T-helper 2 cell treated with Interferon-gamma antibody and Interleukin-4, amounts not matched to agents 5 μg/mL and 100 μg/mL, for 36 hours (primary cell): ENCODE measurements around the gene SFSWAP.
A peak's percentile ranks its signal among the peaks of the same experiment; 100 is the strongest.
"Not testable (repeated sequence)": the region's sequence is repeated elsewhere in the genome, so short reads cannot be mapped to it uniquely, and the experiment has no call there.

Source experiments
- DNase-seq: peaks from one replicate; pipeline ENCODE4 v3.0.0; 2021; ENCODE audit warnings: low spot score
- H3K27ac Mint-ChIP-seq: one replicate; pipeline ENCODE4 v1.8.0; 2021; ENCODE audit warnings: mild to moderate bottlenecking, mixed read lengths
- H3K27me3 Mint-ChIP-seq: one replicate; pipeline ENCODE4 v1.8.0; 2021; ENCODE audit warnings: low read depth, mixed read lengths
- H3K36me3 Mint-ChIP-seq: one replicate; pipeline ENCODE4 v1.8.0; 2021; ENCODE audit warnings: low read depth, mixed read lengths
- H3K4me1 Mint-ChIP-seq: one replicate; pipeline ENCODE4 v1.8.0; 2021; ENCODE audit warnings: low read depth, mixed read lengths
- H3K4me3 Mint-ChIP-seq: one replicate; pipeline ENCODE4 v1.8.0; 2022; ENCODE audit warnings: mild to moderate bottlenecking, moderate library complexity, mixed read lengths
- H3K9me3 Mint-ChIP-seq: one replicate; pipeline ENCODE4 v1.8.0; 2021; ENCODE audit warnings: mixed read lengths

Gene SFSWAP

GRCh38 chr12:131702573-131702877 is 8.4 kb upstream of the SFSWAP start:
- Mint-ChIP-seq H3K27me3 (peaks cover 8% of the 10 kb centered on the region), H3K4me1 (peaks cover 11% of the 10 kb centered on the region), H3K4me3 (no peak overlapping the region), H3K27ac (no peak overlapping the region), H3K36me3 (peaks cover 2% of the 10 kb centered on the region), H3K9me3 (peaks cover 13% of the 10 kb centered on the region)
- DNase-seq: no peak

- H3K4me3 Mint-ChIP-seq: peak overlapping the region; percentile 34
- no peak for DNase-seq
- H3K4me1 Mint-ChIP-seq: peaks cover 11% of the 10 kb centered on the region
- H3K27ac Mint-ChIP-seq: no peak overlapping the region
- H3K9me3 Mint-ChIP-seq: peaks cover 13% of the 10 kb centered on the region
- peaks cover 8% of the 10 kb centered on the region for H3K27me3 Mint-ChIP-seq
- peaks cover 2% of the 10 kb centered on the region for H3K36me3 Mint-ChIP-seq
These were observed 7.7 kb upstream of the SFSWAP start for GRCh38 chr12:131703161-131703560.

- H3K4me3 Mint-ChIP-seq: no peak overlapping the region
- H3K27ac Mint-ChIP-seq: no peak overlapping the region
- peaks cover 20% of the 10 kb centered on the region for H3K9me3 Mint-ChIP-seq
- peaks cover 11% of the 10 kb centered on the region for H3K4me1 Mint-ChIP-seq
- H3K36me3 Mint-ChIP-seq: peaks cover 3% of the 10 kb centered on the region
- DNase-seq: no peak
- peaks cover 4% of the 10 kb centered on the region for H3K27me3 Mint-ChIP-seq
These were observed 6.4 kb upstream of the SFSWAP start for GRCh38 chr12:131704509-131704908.

GRCh38 chr12:131706709-131707108 is 4.2 kb upstream of the SFSWAP start:
- not testable (repeated sequence) for H3K27ac Mint-ChIP-seq, H3K4me3 Mint-ChIP-seq
- H3K4me1 Mint-ChIP-seq: peaks cover 17% of the 10 kb centered on the region

DNA sequence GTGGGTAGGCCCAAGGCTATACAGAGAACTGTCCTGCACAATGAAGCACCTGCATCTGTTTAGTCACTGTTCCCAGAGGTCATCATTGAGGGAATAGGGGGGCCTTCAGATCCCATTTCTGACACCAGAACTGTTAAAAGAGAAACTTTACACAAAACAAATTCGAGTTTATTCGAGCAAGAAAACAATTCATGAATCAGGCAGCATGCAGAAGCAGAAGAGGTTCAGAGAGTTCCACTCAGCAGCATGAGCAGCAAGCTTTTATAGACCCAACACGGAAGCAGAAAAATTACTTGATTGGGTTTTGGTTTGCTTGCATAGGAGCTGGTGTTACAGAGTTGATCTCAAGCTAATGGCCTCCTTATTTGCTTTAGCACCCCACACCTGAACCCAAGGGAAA is 1.7 kb upstream of the SFSWAP start:
- DNase-seq: no peak
- Mint-ChIP-seq H3K4me3 (peak overlapping the region; percentile 96), H3K27ac (peak overlapping the region; percentile 88), H3K4me1 (peaks cover 18% of the 10 kb centered on the region), H3K9me3 (peaks cover 24% of the 10 kb centered on the region), H3K27me3 (peaks cover 3% of the 10 kb centered on the region), H3K36me3 (peaks cover 15% of the 10 kb centered on the region)

More at GRCh38 chr12:131706709-131707108, 4.2 kb upstream of the SFSWAP start:
- peaks cover 24% of the 10 kb centered on the region for H3K9me3 Mint-ChIP-seq
- DNase-seq, H3K27me3 Mint-ChIP-seq, H3K36me3 Mint-ChIP-seq: not testable (repeated sequence)

DNA sequence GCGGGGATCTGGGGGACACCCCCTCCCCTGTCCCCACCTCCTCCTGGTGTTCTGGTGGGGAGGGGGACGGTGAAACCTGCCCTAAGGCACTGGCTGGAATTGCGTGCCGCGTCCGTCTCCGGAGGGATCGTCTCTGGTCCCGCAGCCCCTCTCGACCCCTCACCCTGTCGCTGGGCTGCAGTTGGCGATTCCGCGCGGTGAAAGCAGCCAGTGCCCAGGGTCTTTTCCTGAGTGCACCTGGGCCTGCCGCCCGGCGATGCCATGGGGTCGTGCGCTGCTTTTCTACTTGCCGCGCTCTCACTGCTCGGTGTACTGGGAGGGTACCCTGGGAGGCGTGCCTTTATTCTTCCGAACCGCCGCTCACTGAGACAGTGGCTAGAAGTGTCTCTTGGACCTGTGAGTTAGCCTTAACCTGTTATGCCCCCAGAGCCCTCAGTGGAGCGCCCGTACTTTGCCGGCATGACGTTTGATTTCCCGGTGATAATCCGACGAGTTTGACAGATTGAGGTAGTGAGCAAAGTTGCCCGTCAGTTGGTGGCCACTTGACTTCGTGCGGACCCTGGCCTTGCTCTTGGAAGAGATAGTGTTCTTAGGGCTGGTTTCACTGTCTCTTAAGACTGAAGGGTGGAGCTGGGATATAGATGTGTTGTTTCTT is 788 bp downstream of the SFSWAP start:
- Mint-ChIP-seq H3K27me3 (no peaks in the 10 kb centered on the region), H3K4me1 (peaks cover 18% of the 10 kb centered on the region), H3K36me3 (peaks cover 33% of the 10 kb centered on the region), H3K27ac (peak overlapping the region; percentile 88), H3K4me3 (peak overlapping the region; percentile 96), H3K9me3 (peaks cover 10% of the 10 kb centered on the region)
- DNase-seq: no peak

GRCh38 chr12:131713349-131713748 is 2.5 kb downstream of the SFSWAP start:
- Mint-ChIP-seq H3K9me3 (peaks cover 10% of the 10 kb centered on the region), H3K4me1 (peaks cover 18% of the 10 kb centered on the region), H3K27me3 (no peaks in the 10 kb centered on the region), H3K4me3 (peak overlapping the region; percentile 46), H3K27ac (no peak overlapping the region), H3K36me3 (peaks cover 40% of the 10 kb centered on the region)
- DNase-seq: no peak

GRCh38 chr12:131714759-131715158 is 3.9 kb downstream of the SFSWAP start:
- H3K27ac Mint-ChIP-seq: no peak overlapping the region
- DNase-seq: no peak
- H3K36me3 Mint-ChIP-seq: peaks cover 46% of the 10 kb centered on the region
- H3K27me3 Mint-ChIP-seq: no peaks in the 10 kb centered on the region
- no peak overlapping the region for H3K4me3 Mint-ChIP-seq
- H3K9me3 Mint-ChIP-seq: peaks cover 1% of the 10 kb centered on the region
- peaks cover 17% of the 10 kb centered on the region for H3K4me1 Mint-ChIP-seq

DNA sequence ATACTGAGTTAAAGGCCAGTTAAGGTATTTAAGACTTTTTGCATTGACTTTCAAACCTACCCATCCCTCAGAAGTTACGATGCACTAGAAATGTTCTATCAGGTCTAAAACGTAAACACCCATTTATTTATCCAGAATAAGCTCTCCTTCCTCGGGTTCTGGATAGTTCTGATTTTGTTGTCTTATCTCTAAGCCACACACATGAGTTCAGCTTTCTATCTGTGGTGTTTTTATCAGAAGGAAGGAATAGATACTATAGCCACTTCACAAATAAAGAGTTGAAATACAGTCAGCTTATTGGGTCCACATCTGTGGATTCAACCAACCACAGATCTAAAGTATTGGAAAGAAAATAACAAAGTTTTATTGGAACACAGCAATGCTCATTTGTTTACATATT is 5.4 kb downstream of the SFSWAP start:
- no peak overlapping the region for H3K4me3 Mint-ChIP-seq
- H3K36me3 Mint-ChIP-seq: peaks cover 57% of the 10 kb centered on the region

GRCh38 chr12:131720241-131720640 is 9.4 kb downstream of the SFSWAP start:
- DNase-seq: no peak
- Mint-ChIP-seq H3K9me3 (no peaks in the 10 kb centered on the region), H3K27me3 (no peaks in the 10 kb centered on the region), H3K27ac (no peak overlapping the region), H3K4me1 (peaks cover 11% of the 10 kb centered on the region), H3K36me3 (peaks cover 59% of the 10 kb centered on the region), H3K4me3 (no peak overlapping the region)

More for the DNA sequence above, 5.4 kb downstream of the SFSWAP start:
- DNase-seq: no peak
- H3K9me3 Mint-ChIP-seq: no peaks in the 10 kb centered on the region
- H3K27ac Mint-ChIP-seq: no peak overlapping the region
- H3K4me1 Mint-ChIP-seq: peaks cover 12% of the 10 kb centered on the region
- H3K27me3 Mint-ChIP-seq: no peaks in the 10 kb centered on the region

DNA sequence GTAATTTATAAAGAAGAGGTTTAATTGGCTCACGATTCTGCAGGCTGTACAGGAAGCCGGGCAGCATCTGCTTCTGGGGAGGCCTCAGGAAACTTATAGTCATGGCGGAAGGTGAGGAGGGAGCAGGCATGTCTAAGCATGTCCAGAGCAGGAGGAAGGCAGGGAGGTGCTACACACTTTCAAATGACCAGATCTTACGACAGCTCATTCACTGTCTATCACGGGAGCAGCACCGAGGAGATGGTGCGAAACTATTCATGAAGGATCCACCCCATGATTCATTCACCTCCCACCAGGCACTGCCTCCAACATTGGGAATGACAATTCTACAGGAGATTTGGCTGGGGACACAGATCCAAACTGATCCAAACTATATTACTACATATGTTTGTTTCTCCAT is 10.0 kb downstream of the SFSWAP start:
- Mint-ChIP-seq H3K4me3 (no peak overlapping the region), H3K4me1 (peaks cover 11% of the 10 kb centered on the region), H3K27me3 (no peaks in the 10 kb centered on the region), H3K27ac (no peak overlapping the region), H3K36me3 (peaks cover 58% of the 10 kb centered on the region), H3K9me3 (no peaks in the 10 kb centered on the region)
- DNase-seq: no peak

DNA sequence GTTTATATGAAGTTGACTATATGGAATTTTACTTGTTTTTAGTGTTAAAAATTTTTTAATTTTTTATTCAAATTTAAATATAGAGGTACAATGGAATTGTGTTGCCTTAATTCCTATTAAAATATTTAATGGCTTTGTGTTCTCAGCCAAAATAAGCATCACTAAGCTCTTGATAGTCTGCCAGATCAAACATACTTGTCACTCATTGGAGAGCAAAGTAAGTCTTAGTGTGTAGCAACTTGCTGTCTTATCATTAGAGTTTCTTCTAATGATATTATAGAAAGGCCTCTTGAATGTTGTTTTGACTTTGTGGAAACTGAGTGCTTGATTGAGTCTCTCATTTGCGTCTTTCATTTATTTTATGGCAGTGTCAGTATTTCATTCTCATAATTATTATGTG is 10.7 kb downstream of the SFSWAP start:
- DNase-seq: no peak
- H3K4me3 Mint-ChIP-seq: no peak overlapping the region
- H3K36me3 Mint-ChIP-seq: peaks cover 55% of the 10 kb centered on the region
- H3K27ac Mint-ChIP-seq: no peak overlapping the region
- H3K4me1 Mint-ChIP-seq: peaks cover 11% of the 10 kb centered on the region
- no peaks in the 10 kb centered on the region for H3K9me3 Mint-ChIP-seq
- H3K27me3 Mint-ChIP-seq: no peaks in the 10 kb centered on the region

- H3K27me3 Mint-ChIP-seq: no peaks in the 10 kb centered on the region
- no peaks in the 10 kb centered on the region for H3K9me3 Mint-ChIP-seq
- H3K27ac Mint-ChIP-seq: no peak overlapping the region
- no peak for DNase-seq
- no peak overlapping the region for H3K4me3 Mint-ChIP-seq
- peaks cover 63% of the 10 kb centered on the region for H3K36me3 Mint-ChIP-seq
- H3K4me1 Mint-ChIP-seq: peaks cover 11% of the 10 kb centered on the region
These were observed 12.6 kb downstream of the SFSWAP start for GRCh38 chr12:131723532-131723931.

- Mint-ChIP-seq H3K27ac (no peak overlapping the region), H3K4me1 (peaks cover 11% of the 10 kb centered on the region), H3K27me3 (no peaks in the 10 kb centered on the region), H3K9me3 (no peaks in the 10 kb centered on the region), H3K36me3 (peaks cover 65% of the 10 kb centered on the region), H3K4me3 (no peak overlapping the region)
- no peak for DNase-seq
These were observed 13.6 kb downstream of the SFSWAP start for GRCh38 chr12:131724534-131724933.

DNA sequence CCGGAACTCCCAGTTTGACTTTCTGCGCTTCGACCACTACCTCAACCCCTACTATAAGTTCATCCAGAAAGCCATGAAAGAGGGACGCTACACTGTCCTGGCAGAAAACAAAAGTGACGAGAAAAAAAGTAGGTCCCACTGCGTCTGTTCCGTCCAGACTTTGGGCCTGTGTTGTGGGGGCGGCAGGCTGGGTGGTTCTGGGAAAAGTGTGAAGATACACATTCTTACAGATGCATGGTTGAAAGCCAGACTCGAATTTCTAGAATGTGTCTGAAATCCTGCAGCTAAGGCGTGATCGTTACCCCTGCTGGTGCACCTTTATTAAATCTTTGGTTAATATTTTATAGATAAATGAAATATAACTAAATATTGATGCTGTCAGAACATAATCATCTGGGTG is 14.6 kb downstream of the SFSWAP start:
- no peak overlapping the region for H3K4me3 Mint-ChIP-seq
- DNase-seq: no peak
- H3K27ac Mint-ChIP-seq: no peak overlapping the region
- H3K9me3 Mint-ChIP-seq: no peaks in the 10 kb centered on the region
- H3K4me1 Mint-ChIP-seq: peaks cover 11% of the 10 kb centered on the region
- H3K36me3 Mint-ChIP-seq: peaks cover 63% of the 10 kb centered on the region
- H3K27me3 Mint-ChIP-seq: no peaks in the 10 kb centered on the region
